NB4 (cell line): ENCODE results near the gene DPPA2.

Experiments
- CTCF ChIP-seq: IDR thresholded peaks from one replicate; pipeline ENCODE4 v1.5.1; 2012; ENCODE audit warnings: low read depth, low read length
- MAX ChIP-seq: IDR thresholded peaks from 2 replicates; pipeline ENCODE4 v1.6.1; 2011; ENCODE audit warnings: low read depth, low read length
- POLR2A ChIP-seq: IDR thresholded peaks from 2 replicates; pipeline ENCODE4 v1.6.1; 2011; ENCODE audit warnings: mild to moderate bottlenecking; ENCODE audit not compliant: insufficient read length; ENCODE audit errors: extremely low read depth

DNA sequence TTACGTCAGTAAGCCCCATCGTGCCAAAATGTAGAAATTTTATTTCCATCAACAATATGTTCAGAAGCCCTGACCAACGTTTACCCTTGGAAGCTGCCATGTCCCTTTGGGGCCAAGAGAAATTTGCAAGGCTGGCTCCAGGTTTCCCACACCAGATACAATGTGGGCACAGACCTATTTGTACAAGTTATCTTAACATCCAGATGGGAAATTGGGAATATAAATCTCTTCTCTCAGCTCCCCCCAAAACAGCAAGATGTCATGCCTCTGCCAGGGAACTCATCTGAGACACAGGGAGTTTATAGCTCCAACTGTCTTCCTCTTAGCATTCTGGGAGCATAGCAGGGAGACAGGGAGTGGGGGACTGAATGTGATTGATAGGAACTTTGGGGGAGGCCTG lies 9.3 kb upstream of the DPPA2 start:
- TF ChIP-seq CTCF (no peak), MAX (no peak), POLR2A (no peak)
